Muscle layer of duodenum (tissue), 2 donors: ENCODE results near the gene ST6GALNAC3.

Experiments
- H3K27ac ChIP-seq: one replicate; pipeline ENCODE4 v1.7.0; 2013; ENCODE audit warnings: mild to moderate bottlenecking, low read length
- H3K27me3 ChIP-seq: one replicate; pipeline ENCODE4 v1.7.0; 2013; ENCODE audit warnings: low read depth, mild to moderate bottlenecking, control low read depth, low read length
- H3K36me3 ChIP-seq, 2 donors: one replicate each; pipeline ENCODE4 v1.7.0; 2013; ENCODE audit warnings: low read length in 2 of 2, control low read depth in 1 of 2, mild to moderate bottlenecking in 1 of 2; ENCODE audit not compliant: insufficient read depth in 2 of 2, control insufficient read depth in 1 of 2
- H3K4me1 ChIP-seq, 2 donors: one replicate each; pipeline ENCODE4 v1.7.0; 2013; ENCODE audit warnings: low read length in 2 of 2, mild to moderate bottlenecking in 2 of 2, control low read depth in 1 of 2, moderate library complexity in 1 of 2; ENCODE audit not compliant: insufficient read depth in 2 of 2, control insufficient read depth in 1 of 2
- H3K4me3 ChIP-seq, 2 donors: one replicate each; pipeline ENCODE4 v1.7.0; 2013; ENCODE audit warnings: low read length in 2 of 2, low read depth in 1 of 2, mild to moderate bottlenecking in 1 of 2
- H3K9me3 ChIP-seq, 2 donors: one replicate each; pipeline ENCODE4 v1.7.0; 2013; ENCODE audit warnings: low read length in 2 of 2, control low read depth in 1 of 2, mild to moderate bottlenecking in 1 of 2; ENCODE audit not compliant: control insufficient read depth in 1 of 2
- donor health status: healthy.

Gene ST6GALNAC3

GRCh38 chr1:76371941-76372340, 297.4 kb downstream of the ST6GALNAC3 start:
- no peaks in the 10 kb centered on the region for H3K27me3 ChIP-seq
- no peak overlapping the region for H3K4me3 ChIP-seq
- no peaks in the 10 kb centered on the region for H3K4me1 ChIP-seq
- no peaks in the 10 kb centered on the region for H3K36me3 ChIP-seq
- H3K9me3 ChIP-seq = no peaks in the 10 kb centered on the region
- H3K27ac ChIP-seq = no peak overlapping the region

DNA sequence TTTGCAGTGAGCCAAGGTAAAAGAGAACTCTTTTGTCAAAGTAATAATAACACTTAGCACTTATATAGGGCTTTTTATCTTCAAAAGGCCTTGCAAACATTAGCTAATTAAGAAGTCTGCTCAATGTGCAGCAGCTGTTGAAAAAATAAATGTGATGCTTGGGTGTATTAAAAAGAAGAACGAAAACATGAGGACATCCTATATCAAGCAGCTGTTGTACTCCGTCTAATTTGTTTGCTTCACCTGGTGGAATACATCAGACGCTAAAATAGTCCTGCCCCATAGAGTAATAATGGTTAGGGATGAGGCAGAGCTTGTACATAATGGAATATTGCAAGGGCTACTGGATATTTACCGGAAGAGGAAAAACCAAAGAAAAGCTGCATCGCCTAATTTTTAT, 299.5 kb downstream of the ST6GALNAC3 start:
- Histone ChIP-seq H3K27ac (no peak overlapping the region), H3K27me3 (no peaks in the 10 kb centered on the region), H3K4me1 (no peaks in the 10 kb centered on the region), H3K4me3 (no peak overlapping the region), H3K9me3 (no peaks in the 10 kb centered on the region), H3K36me3 (no peaks in the 10 kb centered on the region)

DNA sequence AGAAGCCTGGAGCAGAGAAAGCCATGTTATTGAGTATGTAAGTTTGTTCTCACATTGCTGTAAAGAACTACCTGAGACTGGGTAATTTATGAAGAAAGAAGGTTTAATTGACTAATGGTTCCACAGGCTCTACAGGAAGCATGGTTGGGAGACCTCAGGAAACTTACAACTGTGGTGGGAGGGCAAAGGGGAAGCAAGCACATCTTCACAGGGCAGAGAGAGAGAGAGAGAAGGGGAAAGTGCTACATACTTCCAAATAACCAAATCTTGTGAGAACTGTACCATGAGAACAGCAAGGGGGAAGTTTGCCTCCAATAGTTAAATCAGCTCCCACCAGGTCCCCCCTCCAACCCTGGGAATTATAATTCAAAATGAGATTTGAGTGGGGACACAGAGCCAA, 302.7 kb downstream of the ST6GALNAC3 start:
- Histone ChIP-seq H3K36me3 (no peaks in the 10 kb centered on the region), H3K9me3 (no peaks in the 10 kb centered on the region), H3K27me3 (no peaks in the 10 kb centered on the region), H3K27ac (no peak overlapping the region), H3K4me1 (peaks cover 0 to 5% of the 10 kb centered on the region in 2 donors), H3K4me3 (no peak overlapping the region)

GRCh38 chr1:76379506-76379905, 305.0 kb downstream of the ST6GALNAC3 start:
- H3K27me3 ChIP-seq = no peaks in the 10 kb centered on the region
- H3K9me3 ChIP-seq = no peaks in the 10 kb centered on the region
- no peaks in the 10 kb centered on the region for H3K36me3 ChIP-seq
- H3K4me3 ChIP-seq = no peak overlapping the region
- H3K27ac ChIP-seq = no peak overlapping the region
- peaks cover 0 to 5% of the 10 kb centered on the region in 2 donors for H3K4me1 ChIP-seq

DNA sequence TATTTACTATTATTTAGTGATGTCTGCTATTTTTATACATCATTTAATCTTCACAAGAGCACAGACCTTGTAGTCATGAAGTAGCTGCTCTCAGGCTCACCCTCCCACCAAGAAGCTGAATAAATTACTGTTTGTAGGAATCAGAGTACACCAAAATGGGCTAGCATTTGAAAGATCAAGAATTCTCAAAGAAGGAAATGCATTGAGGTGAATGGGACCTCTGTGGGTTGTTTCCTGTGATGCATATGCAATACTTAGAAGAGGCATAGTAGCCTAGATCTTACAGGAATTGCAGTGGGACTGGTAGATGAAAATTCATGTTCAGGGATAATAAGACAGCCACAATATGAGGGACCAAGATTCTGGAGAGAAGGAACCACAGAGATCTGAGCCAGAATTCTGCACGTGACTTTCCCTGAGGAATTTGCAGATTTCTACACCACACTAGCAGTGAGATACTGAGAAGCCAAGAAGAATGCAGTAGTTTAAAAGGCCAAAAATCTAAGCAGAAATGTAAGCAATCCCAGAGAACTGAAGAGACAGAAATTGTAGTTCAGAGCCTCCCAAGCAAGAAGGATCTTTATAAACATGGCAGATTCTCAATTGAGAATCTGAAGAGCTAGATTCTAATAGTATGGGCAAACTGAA, 307.0 kb downstream of the ST6GALNAC3 start:
- H3K36me3 ChIP-seq = no peaks in the 10 kb centered on the region
- H3K4me1 ChIP-seq = peaks cover 3 to 11% of the 10 kb centered on the region in 2 donors
- no peaks in the 10 kb centered on the region for H3K27me3 ChIP-seq
- no peaks in the 10 kb centered on the region for H3K9me3 ChIP-seq
- H3K27ac ChIP-seq = no peak overlapping the region
- H3K4me3 ChIP-seq = no peak overlapping the region

- H3K9me3 ChIP-seq = no peaks in the 10 kb centered on the region
- peaks cover 3 to 9% of the 10 kb centered on the region in 2 donors for H3K4me1 ChIP-seq
- no peak overlapping the region for H3K4me3 ChIP-seq
- H3K27ac ChIP-seq = no peak overlapping the region
- H3K27me3 ChIP-seq = no peaks in the 10 kb centered on the region
- no peaks in the 10 kb centered on the region for H3K36me3 ChIP-seq
Measured at GRCh38 chr1:76388261-76388660, 313.7 kb downstream of the ST6GALNAC3 start.

DNA sequence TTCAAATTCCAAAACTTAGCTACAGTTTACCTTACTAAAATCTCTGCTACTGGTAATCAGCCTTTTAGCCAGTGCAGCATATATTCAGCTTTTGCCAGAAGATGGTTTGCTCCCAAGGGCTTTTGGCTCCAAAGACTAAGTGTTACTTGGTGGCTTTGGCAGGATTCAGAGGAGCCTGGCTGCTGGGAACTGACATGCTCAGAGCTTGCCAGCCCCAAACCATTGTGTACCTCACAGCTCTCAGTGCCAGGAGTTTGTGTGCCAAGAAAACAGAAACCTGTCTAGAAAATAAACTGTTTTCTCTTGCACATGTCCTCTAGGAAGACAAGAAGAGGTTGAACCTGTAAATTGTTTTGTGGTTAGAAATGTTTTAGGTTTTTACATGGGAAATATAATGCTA, 315.9 kb downstream of the ST6GALNAC3 start:
- H3K4me3 ChIP-seq = no peak overlapping the region
- no peaks in the 10 kb centered on the region for H3K36me3 ChIP-seq
- H3K9me3 ChIP-seq = no peaks in the 10 kb centered on the region
- no peaks in the 10 kb centered on the region for H3K27me3 ChIP-seq
- peaks cover 3 to 9% of the 10 kb centered on the region in 2 donors for H3K4me1 ChIP-seq
- no peak overlapping the region for H3K27ac ChIP-seq

- peaks cover 0 to 4% of the 10 kb centered on the region in 2 donors for H3K4me1 ChIP-seq
- H3K9me3 ChIP-seq = no peaks in the 10 kb centered on the region
- H3K27ac ChIP-seq = no peak overlapping the region
- no peaks in the 10 kb centered on the region for H3K36me3 ChIP-seq
- no peaks in the 10 kb centered on the region for H3K27me3 ChIP-seq
- H3K4me3 ChIP-seq = no peak overlapping the region
Measured at GRCh38 chr1:76395059-76395458, 320.5 kb downstream of the ST6GALNAC3 start.

DNA sequence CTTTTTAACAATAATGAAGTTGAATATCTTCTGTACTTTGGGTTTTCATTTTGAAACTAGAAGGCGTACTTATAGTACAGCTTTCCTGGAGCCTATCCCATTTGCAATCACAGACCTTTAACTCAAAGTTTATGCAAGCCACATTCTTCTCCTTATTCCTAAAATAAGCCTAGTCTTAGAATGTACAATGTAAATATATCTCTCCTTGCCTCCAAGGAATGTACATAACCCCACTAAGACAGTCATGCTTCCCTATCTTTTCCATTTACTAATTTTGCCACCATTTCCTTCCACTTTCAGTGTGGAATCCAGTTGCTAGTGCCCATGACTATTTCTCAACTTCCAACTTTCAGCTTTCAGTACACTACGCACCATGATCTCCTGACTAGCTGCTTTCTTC, 327.6 kb downstream of the ST6GALNAC3 start:
- H3K27ac ChIP-seq = no peak overlapping the region
- no peaks in the 10 kb centered on the region for H3K36me3 ChIP-seq
- peaks cover 0 to 2% of the 10 kb centered on the region in 2 donors for H3K9me3 ChIP-seq
- H3K27me3 ChIP-seq = no peaks in the 10 kb centered on the region
- H3K4me3 ChIP-seq = no peak overlapping the region
- no peaks in the 10 kb centered on the region for H3K4me1 ChIP-seq

DNA sequence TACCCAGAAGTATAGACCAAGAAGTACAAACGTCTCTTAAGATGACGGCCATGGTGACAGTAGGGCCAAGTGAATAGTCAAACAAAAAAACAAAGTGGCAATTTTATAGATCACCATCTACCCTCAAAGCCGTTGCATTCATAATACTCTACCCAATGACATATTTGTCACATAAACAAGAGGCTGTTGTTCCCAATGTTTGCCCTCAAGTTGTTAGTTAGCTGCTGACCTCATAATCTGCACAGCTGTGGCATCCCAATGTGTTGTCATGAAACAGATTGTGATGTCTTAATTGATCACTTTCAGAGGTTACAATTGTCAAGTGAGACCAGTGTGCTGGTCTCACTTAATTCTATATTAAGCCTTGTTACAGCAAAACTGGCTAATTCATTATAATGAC, 333.8 kb downstream of the ST6GALNAC3 start:
- H3K4me1 ChIP-seq = no peaks in the 10 kb centered on the region
- no peaks in the 10 kb centered on the region for H3K9me3 ChIP-seq
- H3K4me3 ChIP-seq = no peak overlapping the region
- H3K27me3 ChIP-seq = no peaks in the 10 kb centered on the region
- H3K27ac ChIP-seq = no peak overlapping the region
- no peaks in the 10 kb centered on the region for H3K36me3 ChIP-seq

GRCh38 chr1:76410499-76410898, 336.0 kb downstream of the ST6GALNAC3 start:
- no peaks in the 10 kb centered on the region for H3K9me3 ChIP-seq
- no peaks in the 10 kb centered on the region for H3K4me1 ChIP-seq
- no peak overlapping the region for H3K4me3 ChIP-seq

GRCh38 chr1:76418531-76418930, 344.0 kb downstream of the ST6GALNAC3 start:
- no peaks in the 10 kb centered on the region for H3K9me3 ChIP-seq
- H3K36me3 ChIP-seq = no peaks in the 10 kb centered on the region
- H3K4me1 ChIP-seq = peaks cover 0 to 3% of the 10 kb centered on the region in 2 donors
- H3K27ac ChIP-seq = no peak overlapping the region
- no peaks in the 10 kb centered on the region for H3K27me3 ChIP-seq
- H3K4me3 ChIP-seq = no peak overlapping the region

More at GRCh38 chr1:76410499-76410898, 336.0 kb downstream of the ST6GALNAC3 start:
- Histone ChIP-seq H3K27ac (no peak overlapping the region), H3K27me3 (no peaks in the 10 kb centered on the region), H3K36me3 (no peaks in the 10 kb centered on the region)
